K562 (cell line): ENCODE results near the gene PRF1. TPM values are rescaled to one million over a fixed set of nuclear protein-coding genes. Genes with fewer than 3 reads are reported as not detected.
A peak's percentile ranks its signal among the peaks of the same experiment; 100 is the strongest.

Experiments
- CREB3 ChIP-seq: fragments of 450-650 bp; conservative IDR thresholded peaks from 2 replicates; pipeline ENCODE4 v1.6.1; 2016; ENCODE audit warnings: missing genetic modification characterization, low read depth, mild to moderate bottlenecking, missing compliant biosample characterization, moderate library complexity
- FOXK2 ChIP-seq, 2 experiments: fragments of 450-650 bp; IDR thresholded peaks in 1 of 2; conservative IDR thresholded peaks in 1 of 2; 2 replicates each; pipeline ENCODE4 v1.6.1; 2016; ENCODE audit warnings: low read depth in 2 of 2, mild to moderate bottlenecking in 1 of 2
- HLTF ChIP-seq: fragments of 450-650 bp; IDR thresholded peaks from 2 replicates; pipeline ENCODE4 v1.6.1; 2016
- MAZ ChIP-seq, 2 experiments: fragments of 450-650 bp in 1 of 2; sonication (generic) in 1 of 2; formaldehyde crosslinking; IDR thresholded peaks in 1 of 2; conservative IDR thresholded peaks in 1 of 2; 2 replicates each; pipeline versions ENCODE4 v1.4.0 to v1.5.0; 2020; ENCODE audit warnings: mild to moderate bottlenecking in 1 of 2, missing genetic modification reagents in 1 of 2
- ZBTB40 ChIP-seq, 2 experiments: fragments of 450-650 bp in 1 of 2; sonication (generic) in 1 of 2; formaldehyde crosslinking in 1 of 2; IDR thresholded peaks; 2 replicates each; pipeline versions ENCODE4 v1.7.1 to v1.9.0; 2016 to 2022; ENCODE audit warnings: inconsistent platforms in 1 of 2, mild to moderate bottlenecking in 1 of 2, missing genetic modification reagents in 1 of 2
- ZEB2 ChIP-seq: fragments of 450-650 bp; IDR thresholded peaks from 2 replicates; pipeline ENCODE4 v1.6.1; 2016
- ZNF318 ChIP-seq, 2 experiments: fragments of 450-650 bp; IDR thresholded peaks; 2 replicates each; pipeline ENCODE4 v1.6.1; 2016; ENCODE audit warnings: mild to moderate bottlenecking in 2 of 2, borderline replicate concordance in 1 of 2, low read depth in 1 of 2, moderate library complexity in 1 of 2
- polyA plus RNA-seq, 8 experiments: library from polyadenylated mRNA; depleted of rRNA in 4 of 8; stranded (reverse) in 5 of 8; unstranded in 3 of 8; fragments of >200 nt; fragmentation: Nextera tagmentation in 2 of 8; fragmentation: Illumina TruSeq in 1 of 8; extraction: Ambion mirVana in 2 of 8; extraction: Trizol in 1 of 8; gene quantifications; 2 replicates each; pipeline versions ENCODE4 v1.2.1 to v1.2.3, GENCODE V29; 2011 to 2014; ENCODE audit warnings: inconsistent platforms in 1 of 8, missing spikeins in 1 of 8
- total RNA-seq, 7 experiments: library from RNA; depleted of rRNA in 6 of 7; stranded (reverse); fragments of >200 nt in 6 of 7; fragmentation: Illumina TruSeq in 2 of 7; extraction: Trizol in 2 of 7; gene quantifications; 2 replicates each; pipeline versions ENCODE4 v1.2.1 to v1.2.3, GENCODE V29; 2011 to 2021; ENCODE audit warnings: low replicate concordance in 1 of 7

The PRF1 gene
- total and polyA plus RNA-seq, 9 of the 15 experiments (the other 6 are each of a cell fraction or from before 2014, with no cell fraction given) = 3.8 to 8.6 (median 6.3) TPM

GRCh38 chr10:70578371-70578947 is 24.1 kb downstream of the PRF1 start (continued):
- TF ChIP-seq ZBTB40 (IDR thresholded peaks at IDR 0.05) (0 out of 2 replicates have a peak, but pooled peaks have one; percentile 43), ZBTB40 (CRISPR knock-in tag; IDR thresholded peaks at IDR 0.05) (no peak), CREB3 (tag) (peak; percentile 59; the same call in 1 of the 2 replicates), HLTF (0 out of 2 replicates have a peak, but pooled peaks have one; percentile 59), FOXK2 (conservative IDR thresholded peaks at IDR 0.05 in 1 of 2, IDR thresholded peaks at IDR 0.05 in 1 of 2; ENCODE audit: low read depth in 2 of 2) (peak in 1 of 2 experiments; percentile 77; a peak in 3 of 4 replicates), ZEB2 (peak; percentile 91), ZNF318 (IDR thresholded peaks at IDR 0.05; ENCODE audit: borderline replicate concordance in 1 of 2, low read depth in 1 of 2) (peak in 1 of 2 experiments; percentile 63; a peak in 1 of 4 replicates), MAZ (CRISPR knock-in tag; conservative IDR thresholded peaks at IDR 0.05 in 1 of 2, IDR thresholded peaks at IDR 0.05 in 1 of 2) (peak; percentile 40 to 54; a peak in 3 of 4 replicates)
